ENCODE results near the gene MAN1B1.

GRCh38 chr9:137037035-137037434 lies 49.8 kb upstream of the MAN1B1 start:
- TF ChIP-seq CTCF (IDR thresholded peaks at IDR 0.05) (no peak), POLR2A (IDR thresholded peaks at IDR 0.05) (no peak), POLR2AphosphoS5 (IDR thresholded peaks at IDR 0.05) (no peak), EP300 (IDR thresholded peaks at IDR 0.05) (no peak)
